H9 (cell line): ENCODE data around the gene ALAD. TPM values are rescaled to one million over a fixed set of nuclear protein-coding genes. Genes with fewer than 3 reads are reported as not detected.

Source experiments
- DNase-seq: peaks from one replicate; pipeline ENCODE4 v3.0.0-alpha.2; 2017
- H2AFZ ChIP-seq: one replicate; pipeline ENCODE4 v1.6.1; 2013; ENCODE audit warnings: mild to moderate bottlenecking, low read length, control low read depth, moderate library complexity
- H2AK5ac ChIP-seq: 2 replicates; pipeline ENCODE4 v1.6.1; 2013; ENCODE audit warnings: low read length, control low read depth, mixed read lengths; ENCODE audit not compliant: insufficient read length
- H2BK120ac ChIP-seq: one replicate; pipeline ENCODE4 v1.6.1; 2013; ENCODE audit warnings: low read depth, mild to moderate bottlenecking, low read length, control low read depth, inconsistent platforms; ENCODE audit not compliant: poor library complexity, severe bottlenecking
- H2BK12ac ChIP-seq: 2 replicates; pipeline ENCODE4 v1.6.1; 2013; ENCODE audit warnings: low read length, control low read depth, mixed read lengths, low read depth; ENCODE audit not compliant: insufficient read length
- H2BK15ac ChIP-seq: 2 replicates; pipeline ENCODE4 v1.6.1; 2013; ENCODE audit warnings: low read depth, low read length, control low read depth
- H2BK20ac ChIP-seq: one replicate; pipeline ENCODE4 v1.6.1; 2013; ENCODE audit warnings: low read depth, mild to moderate bottlenecking, low read length, control low read depth, inconsistent platforms; ENCODE audit not compliant: poor library complexity, severe bottlenecking
- H2BK5ac ChIP-seq: 2 replicates; pipeline ENCODE4 v1.6.1; 2013; ENCODE audit warnings: low read length, control low read depth, mixed read lengths; ENCODE audit not compliant: insufficient read length
- H3K14ac ChIP-seq: 2 replicates; pipeline ENCODE4 v1.6.1; 2013; ENCODE audit warnings: low read length, control low read depth; ENCODE audit not compliant: insufficient read depth
- H3K18ac ChIP-seq: 2 replicates; pipeline ENCODE4 v1.6.1; 2013; ENCODE audit warnings: low read depth, mild to moderate bottlenecking, mixed read lengths, low read length, control low read depth; ENCODE audit not compliant: insufficient read length
- H3K23ac ChIP-seq: 2 replicates; pipeline ENCODE4 v1.6.1; 2013; ENCODE audit warnings: low read length, control low read depth, mixed read lengths, low read depth; ENCODE audit not compliant: insufficient read length
- H3K23me2 ChIP-seq: 2 replicates; pipeline ENCODE4 v1.6.1; 2013; ENCODE audit warnings: low read depth, mild to moderate bottlenecking, mixed read lengths, low read length, control low read depth; ENCODE audit not compliant: insufficient read length, poor library complexity, severe bottlenecking
- H3K27ac ChIP-seq: 2 replicates; pipeline ENCODE4 v1.5.1; 2013; ENCODE audit warnings: low read length, control low read depth, mixed read lengths, low read depth; ENCODE audit not compliant: insufficient read length
- H3K27me3 ChIP-seq: 2 replicates; pipeline ENCODE4 v1.6.1; 2013; ENCODE audit warnings: low read length, control low read depth, inconsistent platforms; ENCODE audit not compliant: insufficient read depth
- H3K4ac ChIP-seq: 2 replicates; pipeline ENCODE4 v1.6.1; 2013; ENCODE audit warnings: low read depth, mild to moderate bottlenecking, control low read depth, inconsistent platforms, low read length, moderate library complexity
- H3K4me1 ChIP-seq: 2 replicates; pipeline ENCODE4 v1.6.1; 2013; ENCODE audit warnings: low read length, control low read depth, inconsistent platforms; ENCODE audit not compliant: insufficient read depth
- H3K4me2 ChIP-seq: 2 replicates; pipeline ENCODE4 v1.6.1; 2013; ENCODE audit warnings: low read length, control low read depth, mixed read lengths; ENCODE audit not compliant: insufficient read length, insufficient read depth
- H3K56ac ChIP-seq: 2 replicates; pipeline ENCODE4 v1.6.1; 2013; ENCODE audit warnings: low read depth, mild to moderate bottlenecking, mixed read lengths, low read length, control low read depth; ENCODE audit not compliant: insufficient read length
- H3K79me1 ChIP-seq: 2 replicates; pipeline ENCODE4 v1.6.1; 2013; ENCODE audit warnings: low read depth, mild to moderate bottlenecking, moderate library complexity, low read length, control low read depth, inconsistent platforms; ENCODE audit not compliant: insufficient read depth, poor library complexity, severe bottlenecking
- H3K79me2 ChIP-seq: 2 replicates; pipeline ENCODE4 v1.6.1; 2013; ENCODE audit warnings: low read length, control low read depth, inconsistent platforms; ENCODE audit not compliant: insufficient read depth
- H3K9ac ChIP-seq: 2 replicates; pipeline ENCODE4 v1.6.1; 2013; ENCODE audit warnings: low read length, control low read depth, mixed read lengths; ENCODE audit not compliant: insufficient read length; ENCODE audit errors: extremely low read depth
- H3K9me3 ChIP-seq: one replicate; pipeline ENCODE4 v1.6.1; 2013; ENCODE audit warnings: low read depth, low read length, inconsistent platforms; ENCODE audit not compliant: control insufficient read depth
- H3T11ph ChIP-seq: one replicate; pipeline ENCODE4 v1.6.1; 2013; ENCODE audit warnings: mild to moderate bottlenecking, low read length, control low read depth, inconsistent platforms
- H4K20me1 ChIP-seq: one replicate; pipeline ENCODE4 v1.6.1; 2013; ENCODE audit not compliant: control insufficient read depth, insufficient read length, insufficient read depth
- H4K5ac ChIP-seq: 2 replicates; pipeline ENCODE4 v1.6.1; 2013; ENCODE audit warnings: low read depth, mild to moderate bottlenecking, mixed read lengths, low read length, control low read depth; ENCODE audit not compliant: insufficient read length
- H4K8ac ChIP-seq: replicated peaks from 2 replicates; pipeline ENCODE4 v1.6.1; 2013; ENCODE audit warnings: low read length, control low read depth, mixed read lengths, low read depth; ENCODE audit not compliant: insufficient read length
- H4K91ac ChIP-seq: 2 replicates; pipeline ENCODE4 v1.6.1; 2013; ENCODE audit warnings: low read depth, mild to moderate bottlenecking, moderate library complexity, mixed read lengths, low read length, control low read depth; ENCODE audit not compliant: insufficient read length
- H3K27ac Mint-ChIP-seq, 3 experiments: 2 replicates in 2 of 3; 3 replicates in 1 of 3; pipeline ENCODE4 v1.8.0; 2020 to 2021; ENCODE audit warnings: mixed read lengths in 3 of 3, mild to moderate bottlenecking in 1 of 3, moderate library complexity in 1 of 3
- H3K27me3 Mint-ChIP-seq: 2 replicates; pipeline ENCODE4 v1.8.0; 2021; ENCODE audit warnings: low read depth, mild to moderate bottlenecking, moderate library complexity, mixed read lengths
- H3K36me3 Mint-ChIP-seq, 3 experiments: 2 replicates in 2 of 3; 3 replicates in 1 of 3; pipeline ENCODE4 v1.8.0; 2020 to 2021; ENCODE audit warnings: low read depth in 3 of 3, mixed read lengths in 3 of 3; ENCODE audit not compliant: insufficient read depth in 1 of 3
- H3K4me1 Mint-ChIP-seq, 2 experiments: 2 replicates each; pipeline ENCODE4 v1.8.0; 2020; ENCODE audit warnings: mixed read lengths in 2 of 2
- H3K4me3 Mint-ChIP-seq, 2 experiments: 2 replicates in 1 of 2; 3 replicates in 1 of 2; pipeline ENCODE4 v1.8.0; 2020 to 2021; ENCODE audit warnings: mild to moderate bottlenecking in 2 of 2, mixed read lengths in 2 of 2, moderate library complexity in 1 of 2
- H3K9me3 Mint-ChIP-seq, 2 experiments: 2 replicates in 1 of 2; 3 replicates in 1 of 2; pipeline ENCODE4 v1.8.0; 2020; ENCODE audit warnings: mild to moderate bottlenecking in 2 of 2, mixed read lengths in 2 of 2, moderate library complexity in 1 of 2
- CTCF ChIP-seq: fragments of 200-600 bp; sonication (generic); conservative IDR thresholded peaks from 3 replicates; pipeline ENCODE4 v1.8.0; 2021; ENCODE audit warnings: antibody characterized with exemption, mild to moderate bottlenecking
- WGBS: extraction: QIAGEN DNeasy Blood & Tissue Kit; methylation state at CpG from one replicate; pipeline ENCODE4 v1.1.7; 2013; ENCODE audit warnings: missing lambda C conversion rate, low lambda C conversion rate, mixed read lengths; ENCODE audit not compliant: insufficient read length; ENCODE audit errors: extremely low coverage; 5-methylcytosine and 5-hydroxymethylcytosine counted together
- total RNA-seq: library from RNA; stranded (reverse); gene quantifications from 2 replicates; pipeline ENCODE4 v1.2.1, GENCODE V29; 2021

ALAD gene
- total RNA-seq, 1 experiment from 2014 or later = 13.2 TPM

GRCh38 chr9:113409883-113410206 lies 8.8 kb upstream of the ALAD start:
- Mint-ChIP-seq H3K27ac (peak overlapping the region; percentile 97 to 100 (median 100)), H3K27me3 (no peaks in the 10 kb centered on the region), H3K9me3 (no peaks in the 10 kb centered on the region), H3K36me3 (peaks cover 13 to 36% (median 30%) of the 10 kb centered on the region in 3 experiments; a peak in 6 of 7 replicates), H3K4me1 (peaks cover 9 to 18% of the 10 kb centered on the region in 2 experiments), H3K4me3 (peak overlapping the region; percentile 98 to 99)
- peaks cover 4% of the 10 kb centered on the region; the same call in 1 of the 2 replicates for H3K79me2 ChIP-seq
- no peaks in the 10 kb centered on the region for H3K9me3 ChIP-seq
- no peak overlapping the region for H3K56ac ChIP-seq
- H2BK20ac ChIP-seq = no peak overlapping the region
- no peak overlapping the region; the same call in 1 of the 2 replicates for H3K4ac ChIP-seq
- H4K5ac ChIP-seq = no peak overlapping the region
- H2AK5ac ChIP-seq = no peak overlapping the region
- H2BK15ac ChIP-seq = no peak overlapping the region
- H3K14ac ChIP-seq = peak overlapping the region; percentile 96
- H3K9ac ChIP-seq = peak overlapping the region; percentile 93
- no peak for DNase-seq
- no peak overlapping the region for H4K91ac ChIP-seq
- peak overlapping the region; percentile 94 for H3K18ac ChIP-seq
- no peak overlapping the region for H4K8ac ChIP-seq
- no peak overlapping the region for H3T11ph ChIP-seq
- no peaks in the 10 kb centered on the region for H4K20me1 ChIP-seq
- H3K4me2 ChIP-seq = peak overlapping the region; percentile 92
- no peaks in the 10 kb centered on the region for H3K79me1 ChIP-seq
- no CpG with 5 or more reads among the region's 20 CpGs for WGBS
- peaks cover 11% of the 10 kb centered on the region for H3K23me2 ChIP-seq
- H2BK12ac ChIP-seq = no peak overlapping the region
- no peak overlapping the region for H2AFZ ChIP-seq
- no peak overlapping the region for H2BK120ac ChIP-seq
- no peaks in the 10 kb centered on the region for H3K27me3 ChIP-seq
- no peak overlapping the region for H3K23ac ChIP-seq
- no peaks in the 10 kb centered on the region for H3K4me1 ChIP-seq
- peak overlapping the region; percentile 88 for H3K27ac ChIP-seq
- no peak for TF ChIP-seq CTCF
- peak overlapping the region; percentile 33 for H2BK5ac ChIP-seq
